ENCODE data around the gene NUP50.

Gene NUP50

DNA sequence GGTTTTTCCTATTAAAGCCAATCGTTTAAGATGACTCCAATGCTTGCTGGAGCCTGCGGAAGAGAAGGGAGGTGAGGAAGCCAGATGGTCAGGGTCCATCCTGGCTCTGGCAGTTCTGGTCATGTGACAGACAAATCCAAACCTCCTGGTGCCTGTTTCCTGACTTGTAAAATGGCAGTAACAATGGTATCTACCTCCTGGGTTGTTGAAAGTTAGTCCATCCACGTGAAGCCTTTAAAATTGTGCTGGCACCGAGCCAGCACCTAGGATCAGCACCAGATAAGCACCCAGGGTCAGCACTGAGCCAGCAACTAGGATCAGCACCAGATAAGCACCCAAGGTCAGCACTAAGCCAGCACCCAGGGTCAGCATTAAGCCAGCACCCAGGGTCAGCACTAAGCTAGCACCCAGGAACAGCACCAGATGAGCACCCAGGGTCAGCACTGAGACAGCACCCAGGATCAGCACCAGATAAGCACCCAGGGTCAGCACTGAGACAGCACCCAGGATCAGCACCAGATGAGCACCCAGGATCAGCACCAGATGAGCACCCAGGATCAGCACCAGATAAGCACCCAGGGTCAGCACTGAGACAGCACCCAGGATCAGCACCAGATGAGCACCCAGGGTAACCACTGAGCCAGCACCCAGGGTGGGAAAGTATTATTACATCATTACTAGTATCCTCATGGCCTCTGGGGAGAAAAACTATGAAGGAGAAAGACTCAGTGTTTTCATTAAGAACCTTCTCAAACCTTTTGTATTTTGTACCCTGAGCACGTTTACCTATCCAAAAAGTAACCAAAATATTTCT lies 59.8 kb downstream of the NUP50 start:
- Histone ChIP-seq H3K9me3 (ENCODE audit: control extremely low read depth in 1 of 5, control insufficient read depth in 4 of 5, insufficient read depth in 2 of 5, low read depth in 1 of 5, low read length in 4 of 5) (no peaks in the 10 kb centered on the region), H3K36me3 (ENCODE audit: control insufficient read depth in 4 of 4, insufficient read depth in 4 of 4, low read length in 3 of 4) (peaks cover 0 to 19% (median 1%) of the 10 kb centered on the region in 4 experiments), H3K27ac (ENCODE audit: insufficient read depth in 1 of 2, low read depth in 1 of 2, low read length in 2 of 2, poor library complexity in 1 of 2, severe bottlenecking in 2 of 2) (no peak overlapping the region), H3K27me3 (replicated peaks in 2 of 5; ENCODE audit: control insufficient read depth in 4 of 5, insufficient read depth in 5 of 5, low read length in 4 of 5) (no peaks in the 10 kb centered on the region), H3K4me3 (ENCODE audit: control insufficient read depth in 1 of 7, extremely low read depth in 1 of 7, insufficient read depth in 4 of 7, low read depth in 2 of 7, low read length in 6 of 7) (no peak overlapping the region), H3K4me1 (ENCODE audit: control extremely low read depth in 1 of 4, control insufficient read depth in 4 of 4, insufficient read depth in 4 of 4, low read length in 3 of 4) (peaks cover 0 to 78% (median 66%) of the 10 kb centered on the region in 4 experiments)
- peak in 1 of 3 donors; percentile 11 for DNase-seq
- 58% methylated on average over 5 of the region's 5 CpGs for WGBS (ENCODE audit: insufficient coverage)
- POLR2A ChIA-PET = no interaction called here
- CTCF ChIA-PET = no interaction called here

- Histone ChIP-seq H3K36me3 (ENCODE audit: control insufficient read depth in 4 of 4, insufficient read depth in 4 of 4, low read length in 3 of 4) (peaks cover 0 to 20% (median 1%) of the 10 kb centered on the region in 4 experiments), H3K9me3 (ENCODE audit: control extremely low read depth in 1 of 5, control insufficient read depth in 4 of 5, insufficient read depth in 2 of 5, low read depth in 1 of 5, low read length in 4 of 5) (no peaks in the 10 kb centered on the region), H3K27ac (ENCODE audit: insufficient read depth in 1 of 2, low read depth in 1 of 2, low read length in 2 of 2, poor library complexity in 1 of 2, severe bottlenecking in 2 of 2) (no peak overlapping the region), H3K27me3 (replicated peaks in 2 of 5; ENCODE audit: control insufficient read depth in 4 of 5, insufficient read depth in 5 of 5, low read length in 4 of 5) (no peaks in the 10 kb centered on the region), H3K4me3 (ENCODE audit: control insufficient read depth in 1 of 7, extremely low read depth in 1 of 7, insufficient read depth in 4 of 7, low read depth in 2 of 7, low read length in 6 of 7) (no peak overlapping the region), H3K4me1 (ENCODE audit: control extremely low read depth in 1 of 4, control insufficient read depth in 4 of 4, insufficient read depth in 4 of 4, low read length in 3 of 4) (peaks cover 0 to 78% (median 67%) of the 10 kb centered on the region in 4 experiments)
- WGBS (ENCODE audit: insufficient coverage) = 91% methylated on average over 11 of the region's 11 CpGs
- no peak for DNase-seq
- CTCF ChIA-PET = no interaction called here
- POLR2A ChIA-PET = no interaction called here
Observed at GRCh38 chr22:45224331-45224730, 60.6 kb downstream of the NUP50 start.

DNA sequence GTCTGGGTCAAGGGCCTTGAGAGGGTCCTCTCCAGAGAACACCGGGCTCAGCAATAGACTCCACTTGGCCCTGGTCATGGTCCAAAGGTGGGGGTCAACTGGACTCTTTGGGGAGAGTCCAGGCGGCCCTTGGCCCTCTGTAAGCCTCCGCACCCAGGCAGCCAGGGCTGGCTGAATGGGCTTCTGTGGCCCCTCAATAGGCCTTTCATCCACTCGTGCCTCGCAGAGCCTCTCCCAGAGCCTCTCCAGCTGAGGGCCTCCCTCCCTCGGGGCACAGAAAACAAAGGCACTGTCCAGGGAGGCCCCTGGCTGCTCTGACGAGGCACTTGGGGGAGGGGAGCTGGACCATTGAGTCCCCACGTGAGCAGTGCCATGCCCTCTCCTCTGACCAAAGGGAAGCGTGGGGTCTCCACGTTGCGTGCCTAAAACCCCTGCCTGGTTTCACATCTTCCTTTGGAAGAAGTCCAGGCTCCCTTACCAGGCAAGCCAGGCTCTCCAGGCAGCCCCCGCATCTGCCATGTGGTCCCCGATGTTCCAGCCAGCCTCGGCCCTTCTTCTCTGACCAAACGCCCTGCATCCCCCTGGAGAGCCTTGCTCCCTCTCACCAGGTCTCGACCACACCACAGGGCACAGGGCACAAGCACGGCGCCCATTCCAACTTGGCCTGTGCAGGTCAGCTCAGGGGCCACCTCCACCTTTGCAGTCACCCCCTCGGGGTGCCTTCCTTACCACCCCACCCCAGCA lies 61.4 kb downstream of the NUP50 start:
- 97% methylated on average over 18 of the region's 19 CpGs for WGBS (ENCODE audit: insufficient coverage)
- peaks cover 0 to 82% (median 67%) of the 10 kb centered on the region in 4 experiments for H3K4me1 ChIP-seq (ENCODE audit: control extremely low read depth in 1 of 4, control insufficient read depth in 4 of 4, insufficient read depth in 4 of 4, low read length in 3 of 4)
- no peak for DNase-seq
- ChIA-PET POLR2A (interaction anchor here (0.9 to 1.6 kb wide), 2 partner anchors 10 to 46 kb away, joined by 3 to 5 read pairs; no protein-coding TSS in a partner anchor), CTCF (interaction anchor here (1.2 kb wide), 1 partner anchor 9 kb away, joined by 3 read pairs; no protein-coding TSS in a partner anchor)
- H3K27ac ChIP-seq (ENCODE audit: insufficient read depth in 1 of 2, low read depth in 1 of 2, low read length in 2 of 2, poor library complexity in 1 of 2, severe bottlenecking in 2 of 2) = no peak overlapping the region
- H3K9me3 ChIP-seq (ENCODE audit: control extremely low read depth in 1 of 5, control insufficient read depth in 4 of 5, insufficient read depth in 2 of 5, low read depth in 1 of 5, low read length in 4 of 5) = no peaks in the 10 kb centered on the region
- peaks cover 0 to 21% (median 1%) of the 10 kb centered on the region in 4 experiments for H3K36me3 ChIP-seq (ENCODE audit: control insufficient read depth in 4 of 4, insufficient read depth in 4 of 4, low read length in 3 of 4)
- no peak overlapping the region for H3K4me3 ChIP-seq (ENCODE audit: control insufficient read depth in 1 of 7, extremely low read depth in 1 of 7, insufficient read depth in 4 of 7, low read depth in 2 of 7, low read length in 6 of 7)
- H3K27me3 ChIP-seq (replicated peaks in 2 of 5; ENCODE audit: control insufficient read depth in 4 of 5, insufficient read depth in 5 of 5, low read length in 4 of 5) = no peaks in the 10 kb centered on the region

GRCh38 chr22:45225732-45226502 lies 62.2 kb downstream of the NUP50 start:
- peak in 2 of 3 donors; percentile 41 to 48 for DNase-seq
- Histone ChIP-seq H3K4me1 (ENCODE audit: control extremely low read depth in 1 of 4, control insufficient read depth in 4 of 4, insufficient read depth in 4 of 4, low read length in 3 of 4) (peaks cover 0 to 78% (median 63%) of the 10 kb centered on the region in 4 experiments), H3K36me3 (ENCODE audit: control insufficient read depth in 4 of 4, insufficient read depth in 4 of 4, low read length in 3 of 4) (peaks cover 0 to 22% (median 1%) of the 10 kb centered on the region in 4 experiments), H3K27ac (ENCODE audit: insufficient read depth in 1 of 2, low read depth in 1 of 2, low read length in 2 of 2, poor library complexity in 1 of 2, severe bottlenecking in 2 of 2) (no peak overlapping the region), H3K27me3 (replicated peaks in 2 of 5; ENCODE audit: control insufficient read depth in 4 of 5, insufficient read depth in 5 of 5, low read length in 4 of 5) (no peaks in the 10 kb centered on the region), H3K9me3 (ENCODE audit: control extremely low read depth in 1 of 5, control insufficient read depth in 4 of 5, insufficient read depth in 2 of 5, low read depth in 1 of 5, low read length in 4 of 5) (no peaks in the 10 kb centered on the region), H3K4me3 (ENCODE audit: control insufficient read depth in 1 of 7, extremely low read depth in 1 of 7, insufficient read depth in 4 of 7, low read depth in 2 of 7, low read length in 6 of 7) (no peak overlapping the region)
- CTCF ChIA-PET = interaction anchor here (1.2 kb wide), 1 partner anchor 8 kb away, joined by 3 read pairs; no protein-coding TSS in a partner anchor
- WGBS (ENCODE audit: insufficient coverage) = 86% methylated on average over 23 of the region's 26 CpGs
- POLR2A ChIA-PET = interaction anchor here (0.5 to 1.6 kb wide), 5 partner anchors 9 to 685 kb away, joined by 3 to 5 read pairs (median 3); no protein-coding TSS in a partner anchor

DNA sequence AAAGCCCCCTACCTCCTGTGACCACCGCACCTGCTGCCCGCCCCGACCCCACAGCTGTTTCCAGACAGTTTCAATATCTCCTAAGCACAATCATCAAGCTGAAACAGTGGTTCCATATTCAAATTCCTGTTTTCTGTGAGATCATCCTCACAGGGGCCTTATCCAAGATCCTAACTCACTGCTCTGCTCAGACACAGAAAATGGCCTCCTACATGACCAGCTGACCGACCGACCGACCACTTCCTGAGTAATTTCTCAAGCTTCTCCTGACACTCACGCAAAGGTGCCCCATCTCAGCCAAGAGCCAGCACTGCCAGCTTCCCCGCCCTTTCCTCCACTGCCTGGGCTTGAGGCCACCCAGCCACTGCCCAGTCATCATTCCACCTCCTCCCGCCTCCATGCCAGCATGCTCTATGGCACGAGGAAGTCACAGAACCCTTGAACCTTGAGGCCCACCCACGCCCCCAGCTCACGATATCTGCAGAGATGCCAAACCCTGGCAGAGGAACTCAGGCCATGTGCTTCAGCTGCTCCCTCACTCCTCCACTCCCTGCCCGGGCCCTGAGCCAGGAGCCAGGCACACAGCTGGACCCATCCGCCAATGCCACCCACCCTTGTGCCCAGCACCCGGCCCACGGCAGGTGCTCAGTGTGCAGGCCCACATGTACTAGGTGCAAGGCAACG lies 62.9 kb downstream of the NUP50 start:
- no peaks in the 10 kb centered on the region for H3K27me3 ChIP-seq (replicated peaks in 2 of 5; ENCODE audit: control insufficient read depth in 4 of 5, insufficient read depth in 5 of 5, low read length in 4 of 5)
- peaks cover 3 to 77% (median 55%) of the 10 kb centered on the region in 4 experiments for H3K4me1 ChIP-seq (ENCODE audit: control extremely low read depth in 1 of 4, control insufficient read depth in 4 of 4, insufficient read depth in 4 of 4, low read length in 3 of 4)
- no peak overlapping the region for H3K4me3 ChIP-seq (ENCODE audit: control insufficient read depth in 1 of 7, extremely low read depth in 1 of 7, insufficient read depth in 4 of 7, low read depth in 2 of 7, low read length in 6 of 7)
- H3K36me3 ChIP-seq (ENCODE audit: control insufficient read depth in 4 of 4, insufficient read depth in 4 of 4, low read length in 3 of 4) = peaks cover 0 to 29% (median 2%) of the 10 kb centered on the region in 4 experiments
- ChIA-PET CTCF (interaction anchor here (1.2 kb wide), 1 partner anchor 8 kb away, joined by 3 read pairs; no protein-coding TSS in a partner anchor), POLR2A (interaction anchor here (0.5 to 1.6 kb wide), 4 partner anchors 9 to 1668 kb away, joined by 3 to 5 read pairs (median 3); no protein-coding TSS in a partner anchor)
- peak in 2 of 3 donors; percentile 39 to 57 for DNase-seq
- H3K27ac ChIP-seq (ENCODE audit: insufficient read depth in 1 of 2, low read depth in 1 of 2, low read length in 2 of 2, poor library complexity in 1 of 2, severe bottlenecking in 2 of 2) = no peak overlapping the region
- 37% methylated on average over 10 of the region's 17 CpGs for WGBS (ENCODE audit: insufficient coverage)
- no peaks in the 10 kb centered on the region for H3K9me3 ChIP-seq (ENCODE audit: control extremely low read depth in 1 of 5, control insufficient read depth in 4 of 5, insufficient read depth in 2 of 5, low read depth in 1 of 5, low read length in 4 of 5)

GRCh38 chr22:45227645-45228400 lies 64.1 kb downstream of the NUP50 start:
- POLR2A ChIA-PET = no interaction called here
- 96% methylated on average over 15 of the region's 16 CpGs for WGBS (ENCODE audit: insufficient coverage)
- no peak for DNase-seq

More at GRCh38 chr22:45227645-45228400, 64.1 kb downstream of the NUP50 start:
- CTCF ChIA-PET = no interaction called here
- no peaks in the 10 kb centered on the region for H3K9me3 ChIP-seq (ENCODE audit: control extremely low read depth in 1 of 5, control insufficient read depth in 4 of 5, insufficient read depth in 2 of 5, low read depth in 1 of 5, low read length in 4 of 5)
- H3K36me3 ChIP-seq (ENCODE audit: control insufficient read depth in 4 of 4, insufficient read depth in 4 of 4, low read length in 3 of 4) = peaks cover 0 to 32% (median 2%) of the 10 kb centered on the region in 4 experiments
- peaks cover 3 to 70% (median 46%) of the 10 kb centered on the region in 4 experiments for H3K4me1 ChIP-seq (ENCODE audit: control extremely low read depth in 1 of 4, control insufficient read depth in 4 of 4, insufficient read depth in 4 of 4, low read length in 3 of 4)
- no peak overlapping the region for H3K27ac ChIP-seq (ENCODE audit: insufficient read depth in 1 of 2, low read depth in 1 of 2, low read length in 2 of 2, poor library complexity in 1 of 2, severe bottlenecking in 2 of 2)
- H3K27me3 ChIP-seq (replicated peaks in 2 of 5; ENCODE audit: control insufficient read depth in 4 of 5, insufficient read depth in 5 of 5, low read length in 4 of 5) = no peaks in the 10 kb centered on the region
- no peak overlapping the region for H3K4me3 ChIP-seq (ENCODE audit: control insufficient read depth in 1 of 7, extremely low read depth in 1 of 7, insufficient read depth in 4 of 7, low read depth in 2 of 7, low read length in 6 of 7)

Measured in common myeloid progenitor, CD34-positive (primary cell).